Smooth muscle cell (in vitro differentiated cells): ENCODE measurements around the gene NRXN2. TPM values are rescaled to one million over a fixed set of nuclear protein-coding genes. Genes with fewer than 3 reads are reported as not detected.

ENCODE experiments used
- DNase-seq: peaks from one replicate; lab custom pipeline; 2025; ENCODE audit not compliant: unreplicated experiment; lab: John Stamatoyannopoulos, UW
- H2AFZ ChIP-seq: fragments of 200-600 bp; sonication (generic); 2 replicates; pipeline ENCODE4 v1.6.0; 2016; ENCODE audit warnings: antibody characterized with exemption, low read depth, mild to moderate bottlenecking
- H3F3A ChIP-seq: fragments of 200-600 bp; sonication (generic); 2 replicates; pipeline ENCODE4 v1.6.0; 2017; ENCODE audit warnings: antibody characterized with exemption, low read depth
- H3K27ac ChIP-seq: fragments of 200-600 bp; sonication (generic); 2 replicates; pipeline ENCODE4 v1.5.1; 2016; ENCODE audit warnings: low read depth, mild to moderate bottlenecking
- H3K27me3 ChIP-seq: fragments of 200-600 bp; sonication (generic); 2 replicates; pipeline ENCODE4 v1.6.1; 2016; ENCODE audit warnings: low read depth, mild to moderate bottlenecking
- H3K36me3 ChIP-seq: fragments of 200-600 bp; sonication (generic); 2 replicates; pipeline ENCODE4 v1.5.1; 2016; ENCODE audit warnings: low read depth
- H3K4me1 ChIP-seq: fragments of 200-600 bp; sonication (generic); 2 replicates; pipeline ENCODE4 v1.5.1; 2016; ENCODE audit warnings: low read depth
- H3K4me2 ChIP-seq: fragments of 200-600 bp; sonication (generic); 2 replicates; pipeline ENCODE4 v1.6.0; 2016; ENCODE audit warnings: mild to moderate bottlenecking
- H3K4me3 ChIP-seq: fragments of 200-600 bp; sonication (generic); 2 replicates; pipeline ENCODE4 v1.5.1; 2016; ENCODE audit warnings: mild to moderate bottlenecking
- H3K79me2 ChIP-seq: fragments of 200-600 bp; sonication (generic); 2 replicates; pipeline ENCODE4 v1.6.0; 2016; ENCODE audit warnings: low read depth, mild to moderate bottlenecking
- H3K9ac ChIP-seq: fragments of 200-600 bp; sonication (generic); 2 replicates; pipeline ENCODE4 v1.6.0; 2016; ENCODE audit warnings: low read depth
- H3K9me3 ChIP-seq: fragments of 200-600 bp; sonication (generic); replicated peaks from 2 replicates; pipeline ENCODE4 v1.5.1; 2016; ENCODE audit warnings: low read depth
- H4K20me1 ChIP-seq: fragments of 200-600 bp; sonication (generic); 2 replicates; pipeline ENCODE4 v1.6.0; 2016; ENCODE audit warnings: low read depth
- CTCF ChIP-seq: fragments of 200-600 bp; sonication (generic); IDR thresholded peaks from 2 replicates; pipeline ENCODE4 v1.5.1; 2017; ENCODE audit warnings: borderline replicate concordance, mild to moderate bottlenecking, antibody characterized with exemption; ENCODE audit not compliant: insufficient read depth, poor library complexity, severe bottlenecking
- WGBS: methylation state at CpG from one replicate; pipeline ENCODE4 v1.1.7; 2016; ENCODE audit warnings: low lambda C conversion rate; 5-methylcytosine and 5-hydroxymethylcytosine counted together
- polyA plus RNA-seq: library from polyadenylated mRNA; unstranded; fragments of >200 nt; fragmentation: Nextera tagmentation; extraction: Ambion mirVana; gene quantifications from 2 replicates; pipeline ENCODE4 v1.2.1, GENCODE V29; 2016
- total RNA-seq: library from RNA; depleted of rRNA; stranded (reverse); fragments of >200 nt; gene quantifications from 2 replicates; pipeline ENCODE4 v1.2.3, GENCODE V29; 2014

NRXN2 gene
- total and polyA plus RNA-seq, 2 experiments from 2014 or later, result 1.4 to 1.7 TPM

GRCh38 chr11:64688534-64688982 is 34.4 kb downstream of the NRXN2 start:
- Histone ChIP-seq H3K4me1 (no peaks in the 10 kb centered on the region), H3K9me3 (no peaks in the 10 kb centered on the region), H4K20me1 (no peaks in the 10 kb centered on the region), H3K27me3 (peaks cover 25% of the 10 kb centered on the region), H3K36me3 (no peaks in the 10 kb centered on the region), H3K9ac (no peak overlapping the region), H3F3A (no peaks in the 10 kb centered on the region), H3K27ac (no peak overlapping the region), H3K4me2 (peak overlapping the region; percentile 85), H3K79me2 (no peaks in the 10 kb centered on the region), H3K4me3 (peak overlapping the region; percentile 58), H2AFZ (peak overlapping the region; percentile 60)
- TF ChIP-seq CTCF, result peak; percentile 76
- DNase-seq, result peak; percentile 82
- under 1% methylated on average over 13 of the region's 13 CpGs for WGBS

GRCh38 chr11:64687643-64688533 is 35.1 kb downstream of the NRXN2 start:
- H3K36me3 ChIP-seq, result no peaks in the 10 kb centered on the region
- TF ChIP-seq CTCF, result no peak
- no peaks in the 10 kb centered on the region for H3K79me2 ChIP-seq
- no peaks in the 10 kb centered on the region for H3K4me1 ChIP-seq
- no peaks in the 10 kb centered on the region for H4K20me1 ChIP-seq
- 80% methylated on average over 16 of the region's 19 CpGs for WGBS
- H3K27me3 ChIP-seq, result peaks cover 18% of the 10 kb centered on the region
- no peak overlapping the region for H3K4me3 ChIP-seq
- DNase-seq, result no peak
- H3K9me3 ChIP-seq, result no peaks in the 10 kb centered on the region
- no peaks in the 10 kb centered on the region for H3F3A ChIP-seq
- no peak overlapping the region for H3K27ac ChIP-seq
- no peak overlapping the region for H3K9ac ChIP-seq
- H2AFZ ChIP-seq, result peak overlapping the region; percentile 57
- no peak overlapping the region for H3K4me2 ChIP-seq

GRCh38 chr11:64687204-64687603 is 35.8 kb downstream of the NRXN2 start:
- no peak overlapping the region for H3K9ac ChIP-seq
- no peak overlapping the region for H3K4me2 ChIP-seq
- DNase-seq, result no peak
- H3K27me3 ChIP-seq, result peaks cover 11% of the 10 kb centered on the region
- no peak for TF ChIP-seq CTCF
- 89% methylated on average over 6 of the region's 6 CpGs for WGBS
- no peaks in the 10 kb centered on the region for H3K4me1 ChIP-seq
- no peaks in the 10 kb centered on the region for H4K20me1 ChIP-seq
- H3K9me3 ChIP-seq, result no peaks in the 10 kb centered on the region
- H3K4me3 ChIP-seq, result no peak overlapping the region
- H3K79me2 ChIP-seq, result no peaks in the 10 kb centered on the region
- no peak overlapping the region for H3K27ac ChIP-seq
- no peaks in the 10 kb centered on the region for H3F3A ChIP-seq
- H2AFZ ChIP-seq, result no peak overlapping the region
- H3K36me3 ChIP-seq, result no peaks in the 10 kb centered on the region
